Left forelimb (tissue), 1 donor: ENCODE data around the gene TOM1.

Experiments
- DNase-seq: peaks from one replicate; pipeline ENCODE4 v3.0.0-alpha.2; 2018; ENCODE audit warnings: low spot score

Gene TOM1

GRCh38 chr22:35307372-35307771 lies 7.7 kb downstream of the TOM1 start:
- DNase-seq, result no peak

- no peak for DNase-seq
Observed at GRCh38 chr22:35307892-35308291, 8.2 kb downstream of the TOM1 start.

- no peak for DNase-seq
Observed at GRCh38 chr22:35308480-35309021, 8.9 kb downstream of the TOM1 start.

GRCh38 chr22:35310556-35311550 lies 11.2 kb downstream of the TOM1 start:
- no peak for DNase-seq

- no peak for DNase-seq
Observed at GRCh38 chr22:35311551-35311999, 11.9 kb downstream of the TOM1 start.

- DNase-seq, result no peak
Observed at GRCh38 chr22:35312198-35313059, 12.7 kb downstream of the TOM1 start.

- peak; percentile 71 for DNase-seq
Observed at GRCh38 chr22:35313311-35314121, 13.8 kb downstream of the TOM1 start.

- peak; percentile 68 for DNase-seq
Observed at GRCh38 chr22:35314161-35314942, 14.7 kb downstream of the TOM1 start.

- peak; percentile 53 for DNase-seq
Observed at GRCh38 chr22:35315141-35315854, 15.6 kb downstream of the TOM1 start.

- peak; percentile 45 for DNase-seq
Observed at GRCh38 chr22:35315855-35316745, 16.4 kb downstream of the TOM1 start.

GRCh38 chr22:35316751-35317150 lies 17.1 kb downstream of the TOM1 start:
- peak; percentile 52 for DNase-seq

GRCh38 chr22:35317680-35318290 lies 18.1 kb downstream of the TOM1 start:
- DNase-seq, result no peak

- no peak for DNase-seq
Observed at GRCh38 chr22:35318346-35319215, 18.9 kb downstream of the TOM1 start.

- DNase-seq, result no peak
Observed at GRCh38 chr22:35319244-35319985, 19.7 kb downstream of the TOM1 start.

- DNase-seq, result no peak
Observed at GRCh38 chr22:35322126-35322525, 22.4 kb downstream of the TOM1 start.

- no peak for DNase-seq
Observed at GRCh38 chr22:35322893-35323292, 23.2 kb downstream of the TOM1 start.

- DNase-seq, result no peak
Observed at GRCh38 chr22:35323305-35323704, 23.6 kb downstream of the TOM1 start.
